HEK293 (cell line): Measurements from ENCODE around the gene CNGA4.
A peak's percentile ranks its signal among the peaks of the same experiment; 100 is the strongest.

Source experiments
- HOXD13 ChIP-seq: sonication (generic); formaldehyde crosslinking; IDR thresholded peaks from 2 replicates; pipeline ENCODE4 v1.8.0; 2022; ENCODE audit warnings: missing genetic modification reagents, borderline replicate concordance
- KLF10 ChIP-seq: fragments of 450-650 bp; IDR thresholded peaks from 2 replicates; pipeline ENCODE4 v1.5.1; 2018; ENCODE audit warnings: missing biosample characterization, mild to moderate bottlenecking, missing genetic modification characterization
- KLF9 ChIP-seq: fragments of 450-650 bp; formaldehyde crosslinking; IDR thresholded peaks from 2 replicates; pipeline ENCODE4 v1.5.1; 2016; ENCODE audit warnings: missing biosample characterization, missing genetic modification characterization, low read depth
- MEIS1 ChIP-seq: sonication (generic); formaldehyde crosslinking; IDR thresholded peaks from 2 replicates; pipeline ENCODE4 v1.8.1; 2022; ENCODE audit warnings: missing genetic modification reagents, mild to moderate bottlenecking, borderline replicate concordance
- PRDM1 ChIP-seq: fragments of 450-650 bp; formaldehyde crosslinking; IDR thresholded peaks from 2 replicates; pipeline ENCODE4; 2016; ENCODE audit warnings: missing biosample characterization, missing genetic modification characterization
- TCF7L2 ChIP-seq: IDR thresholded peaks from 2 replicates; pipeline ENCODE4 v1.6.1; 2011; ENCODE audit warnings: low read depth, mild to moderate bottlenecking, inconsistent platforms, low read length, moderate library complexity, borderline replicate concordance
- ZBTB1 ChIP-seq: fragments of 450-650 bp; formaldehyde crosslinking; IDR thresholded peaks from 2 replicates; pipeline ENCODE4 v1.5.1; 2016; ENCODE audit warnings: missing biosample characterization, missing genetic modification characterization
- ZFP69B ChIP-seq: fragments of 450-650 bp; formaldehyde crosslinking; IDR thresholded peaks from 2 replicates; pipeline ENCODE4 v1.5.1; 2016; ENCODE audit warnings: missing biosample characterization, missing genetic modification characterization
- ZNF155 ChIP-seq: fragments of 450-650 bp; formaldehyde crosslinking; IDR thresholded peaks from 2 replicates; pipeline ENCODE4 v1.5.1; 2016; ENCODE audit warnings: missing biosample characterization, missing genetic modification characterization
- ZNF239 ChIP-seq: fragments of 450-650 bp; formaldehyde crosslinking; IDR thresholded peaks from 2 replicates; pipeline ENCODE4 v1.5.1; 2016; ENCODE audit warnings: missing biosample characterization, missing genetic modification characterization
- ZNF24 ChIP-seq: fragments of 450-650 bp; formaldehyde crosslinking; IDR thresholded peaks from 2 replicates; pipeline ENCODE4 v1.5.1; 2016; ENCODE audit warnings: missing biosample characterization, missing genetic modification characterization
- ZNF266 ChIP-seq: fragments of 450-650 bp; formaldehyde crosslinking; IDR thresholded peaks from 2 replicates; pipeline ENCODE4 v1.5.1; 2016; ENCODE audit warnings: missing biosample characterization, missing genetic modification characterization, low read depth
- ZNF274 ChIP-seq, 2 experiments: fragments of 200-500 bp in 1 of 2; fragments of 450-650 bp in 1 of 2; sonication (Bioruptor generic) in 1 of 2; formaldehyde crosslinking in 1 of 2; IDR thresholded peaks; 2 replicates each; pipeline versions ENCODE4 v1.5.1 to v1.6.1; 2014 to 2016; ENCODE audit warnings: borderline replicate concordance in 1 of 2, inconsistent platforms in 1 of 2, low read length in 1 of 2, missing biosample characterization in 1 of 2, missing genetic modification characterization in 1 of 2
- ZNF341 ChIP-seq: fragments of 450-650 bp; formaldehyde crosslinking; IDR thresholded peaks from 2 replicates; pipeline ENCODE4; 2016; ENCODE audit warnings: low read depth, missing biosample characterization, missing genetic modification characterization
- ZNF366 ChIP-seq: fragments of 450-650 bp; formaldehyde crosslinking; conservative IDR thresholded peaks from 2 replicates; pipeline ENCODE4 v1.5.1; 2016; ENCODE audit warnings: missing biosample characterization, missing genetic modification characterization
- ZNF48 ChIP-seq: fragments of 450-650 bp; formaldehyde crosslinking; IDR thresholded peaks from 2 replicates; pipeline ENCODE4 v1.5.1; 2016; ENCODE audit warnings: missing biosample characterization, missing genetic modification characterization
- ZNF514 ChIP-seq: fragments of 450-650 bp; formaldehyde crosslinking; IDR thresholded peaks from 2 replicates; pipeline ENCODE4 v1.5.1; 2016; ENCODE audit warnings: missing biosample characterization, missing genetic modification characterization
- ZNF558 ChIP-seq: fragments of 450-650 bp; formaldehyde crosslinking; IDR thresholded peaks from 2 replicates; pipeline ENCODE4 v1.5.1; 2016; ENCODE audit warnings: missing biosample characterization, missing genetic modification characterization
- ZNF621 ChIP-seq: fragments of 450-650 bp; formaldehyde crosslinking; IDR thresholded peaks from 2 replicates; pipeline ENCODE4 v1.5.1; 2017; ENCODE audit warnings: missing biosample characterization, missing genetic modification characterization
- ZNF623 ChIP-seq: fragments of 450-650 bp; formaldehyde crosslinking; IDR thresholded peaks from 2 replicates; pipeline ENCODE4 v1.5.1; 2016; ENCODE audit warnings: missing biosample characterization, missing genetic modification characterization
- ZNF658 ChIP-seq: fragments of 450-650 bp; formaldehyde crosslinking; IDR thresholded peaks from 2 replicates; pipeline ENCODE4; 2016; ENCODE audit warnings: missing biosample characterization, missing genetic modification characterization
- ZNF792 ChIP-seq: fragments of 450-650 bp; formaldehyde crosslinking; IDR thresholded peaks from 2 replicates; pipeline ENCODE4 v1.5.1; 2016; ENCODE audit warnings: missing biosample characterization, missing genetic modification characterization
- ZSCAN30 ChIP-seq: fragments of 450-650 bp; IDR thresholded peaks from 2 replicates; pipeline ENCODE4 v1.5.1; 2018; ENCODE audit warnings: missing biosample characterization, mild to moderate bottlenecking, missing genetic modification characterization, moderate library complexity
- TF ChIP-seq, protein P1 (sequence below): sonication (generic); formaldehyde crosslinking; IDR thresholded peaks from 2 replicates; pipeline ENCODE4 v1.8.1; 2022; ENCODE audit warnings: mild to moderate bottlenecking, moderate library complexity, missing genetic modification reagents
- TF ChIP-seq, protein P2 (sequence below): fragments of 450-650 bp; formaldehyde crosslinking; IDR thresholded peaks from 2 replicates; pipeline ENCODE4 v1.5.1; 2016; ENCODE audit warnings: missing biosample characterization, missing genetic modification characterization
- TF ChIP-seq, protein P3 (sequence below): fragments of 450-650 bp; formaldehyde crosslinking; IDR thresholded peaks from 2 replicates; pipeline ENCODE4 v1.5.1; 2016; ENCODE audit warnings: missing biosample characterization, missing genetic modification characterization
- TF ChIP-seq, protein P4 (sequence below): fragments of 450-650 bp; formaldehyde crosslinking; IDR thresholded peaks from 2 replicates; pipeline ENCODE4 v1.5.1; 2016; ENCODE audit warnings: missing biosample characterization, missing genetic modification characterization
- TF ChIP-seq, protein P5 (sequence below): fragments of 450-650 bp; formaldehyde crosslinking; conservative IDR thresholded peaks from 2 replicates; pipeline ENCODE4 v1.5.1; 2016; ENCODE audit warnings: low read depth, missing biosample characterization, missing genetic modification characterization

The CNGA4 gene

DNA sequence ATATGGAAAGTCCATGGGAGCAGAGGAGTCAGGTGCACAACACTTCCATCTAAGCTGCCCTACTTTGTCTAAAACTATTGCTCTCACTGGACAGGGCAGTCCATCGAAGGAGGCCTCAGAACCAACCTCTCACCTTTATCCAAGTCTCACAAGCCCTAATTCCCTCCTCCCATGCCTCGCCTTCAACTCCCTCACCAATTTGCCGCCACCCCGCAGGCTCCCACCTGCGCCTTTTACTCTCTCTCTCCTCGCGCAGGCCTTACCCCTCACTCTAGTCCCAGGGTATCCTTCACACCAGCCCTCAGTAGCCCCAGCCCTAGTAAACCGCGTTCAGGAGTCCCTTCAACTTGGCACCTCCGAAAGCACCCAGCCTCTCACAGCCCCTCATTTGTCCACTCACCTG lies 4.9 kb upstream of the CNGA4 start (continued):
- TF ChIP-seq, protein P1, sequence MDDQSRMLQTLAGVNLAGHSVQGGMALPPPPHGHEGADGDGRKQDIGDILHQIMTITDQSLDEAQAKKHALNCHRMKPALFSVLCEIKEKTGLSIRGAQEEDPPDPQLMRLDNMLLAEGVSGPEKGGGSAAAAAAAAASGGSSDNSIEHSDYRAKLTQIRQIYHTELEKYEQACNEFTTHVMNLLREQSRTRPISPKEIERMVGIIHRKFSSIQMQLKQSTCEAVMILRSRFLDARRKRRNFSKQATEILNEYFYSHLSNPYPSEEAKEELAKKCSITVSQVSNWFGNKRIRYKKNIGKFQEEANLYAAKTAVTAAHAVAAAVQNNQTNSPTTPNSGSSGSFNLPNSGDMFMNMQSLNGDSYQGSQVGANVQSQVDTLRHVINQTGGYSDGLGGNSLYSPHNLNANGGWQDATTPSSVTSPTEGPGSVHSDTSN (CRISPR knock-in tag) = no peak
- TF ChIP-seq, protein P2, sequence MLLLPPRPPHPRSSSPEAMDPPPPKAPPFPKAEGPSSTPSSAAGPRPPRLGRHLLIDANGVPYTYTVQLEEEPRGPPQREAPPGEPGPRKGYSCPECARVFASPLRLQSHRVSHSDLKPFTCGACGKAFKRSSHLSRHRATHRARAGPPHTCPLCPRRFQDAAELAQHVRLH = no peak
- TF ChIP-seq ZNF792 (tag by site-specific recombination) (no peak), ZNF341 (tag by site-specific recombination) (no peak), ZNF623 (tag by site-specific recombination) (no peak), ZBTB1 (no peak), ZNF274 (IDR thresholded peaks at IDR 0.05; ENCODE audit: low read length) (no peak), ZNF274 (tag by site-specific recombination; IDR thresholded peaks at IDR 0.05; ENCODE audit: borderline replicate concordance) (no peak), ZNF155 (no peak), KLF10 (tag by site-specific recombination) (no peak), PRDM1 (tag by site-specific recombination) (peak; percentile 12; the same call in 1 of the 2 replicates), ZNF24 (tag by site-specific recombination) (no peak), ZNF366 (tag by site-specific recombination) (no peak), ZNF514 (tag by site-specific recombination) (no peak), MEIS1 (CRISPR knock-in tag) (no peak), KLF9 (tag by site-specific recombination) (no peak), ZNF621 (tag by site-specific recombination) (no peak), ZNF558 (tag by site-specific recombination) (no peak), ZSCAN30 (tag by site-specific recombination) (no peak), ZNF48 (no peak), ZNF239 (tag by site-specific recombination) (no peak), ZNF658 (no peak), ZNF266 (tag by site-specific recombination) (no peak), HOXD13 (CRISPR knock-in tag) (no peak), TCF7L2 (no peak), ZFP69B (no peak)
- TF ChIP-seq, protein P3, sequence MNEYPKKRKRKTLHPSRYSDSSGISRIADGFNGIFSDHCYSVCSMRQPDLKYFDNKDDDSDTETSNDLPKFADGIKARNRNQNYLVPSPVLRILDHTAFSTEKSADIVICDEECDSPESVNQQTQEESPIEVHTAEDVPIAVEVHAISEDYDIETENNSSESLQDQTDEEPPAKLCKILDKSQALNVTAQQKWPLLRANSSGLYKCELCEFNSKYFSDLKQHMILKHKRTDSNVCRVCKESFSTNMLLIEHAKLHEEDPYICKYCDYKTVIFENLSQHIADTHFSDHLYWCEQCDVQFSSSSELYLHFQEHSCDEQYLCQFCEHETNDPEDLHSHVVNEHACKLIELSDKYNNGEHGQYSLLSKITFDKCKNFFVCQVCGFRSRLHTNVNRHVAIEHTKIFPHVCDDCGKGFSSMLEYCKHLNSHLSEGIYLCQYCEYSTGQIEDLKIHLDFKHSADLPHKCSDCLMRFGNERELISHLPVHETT = 0 out of 2 replicates have a peak, but pooled peaks have one; percentile 42
- TF ChIP-seq, protein P4, sequence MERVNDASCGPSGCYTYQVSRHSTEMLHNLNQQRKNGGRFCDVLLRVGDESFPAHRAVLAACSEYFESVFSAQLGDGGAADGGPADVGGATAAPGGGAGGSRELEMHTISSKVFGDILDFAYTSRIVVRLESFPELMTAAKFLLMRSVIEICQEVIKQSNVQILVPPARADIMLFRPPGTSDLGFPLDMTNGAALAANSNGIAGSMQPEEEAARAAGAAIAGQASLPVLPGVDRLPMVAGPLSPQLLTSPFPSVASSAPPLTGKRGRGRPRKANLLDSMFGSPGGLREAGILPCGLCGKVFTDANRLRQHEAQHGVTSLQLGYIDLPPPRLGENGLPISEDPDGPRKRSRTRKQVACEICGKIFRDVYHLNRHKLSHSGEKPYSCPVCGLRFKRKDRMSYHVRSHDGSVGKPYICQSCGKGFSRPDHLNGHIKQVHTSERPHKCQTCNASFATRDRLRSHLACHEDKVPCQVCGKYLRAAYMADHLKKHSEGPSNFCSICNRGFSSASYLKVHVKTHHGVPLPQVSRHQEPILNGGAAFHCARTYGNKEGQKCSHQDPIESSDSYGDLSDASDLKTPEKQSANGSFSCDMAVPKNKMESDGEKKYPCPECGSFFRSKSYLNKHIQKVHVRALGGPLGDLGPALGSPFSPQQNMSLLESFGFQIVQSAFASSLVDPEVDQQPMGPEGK (tag by site-specific recombination) = no peak
- TF ChIP-seq, protein P5, sequence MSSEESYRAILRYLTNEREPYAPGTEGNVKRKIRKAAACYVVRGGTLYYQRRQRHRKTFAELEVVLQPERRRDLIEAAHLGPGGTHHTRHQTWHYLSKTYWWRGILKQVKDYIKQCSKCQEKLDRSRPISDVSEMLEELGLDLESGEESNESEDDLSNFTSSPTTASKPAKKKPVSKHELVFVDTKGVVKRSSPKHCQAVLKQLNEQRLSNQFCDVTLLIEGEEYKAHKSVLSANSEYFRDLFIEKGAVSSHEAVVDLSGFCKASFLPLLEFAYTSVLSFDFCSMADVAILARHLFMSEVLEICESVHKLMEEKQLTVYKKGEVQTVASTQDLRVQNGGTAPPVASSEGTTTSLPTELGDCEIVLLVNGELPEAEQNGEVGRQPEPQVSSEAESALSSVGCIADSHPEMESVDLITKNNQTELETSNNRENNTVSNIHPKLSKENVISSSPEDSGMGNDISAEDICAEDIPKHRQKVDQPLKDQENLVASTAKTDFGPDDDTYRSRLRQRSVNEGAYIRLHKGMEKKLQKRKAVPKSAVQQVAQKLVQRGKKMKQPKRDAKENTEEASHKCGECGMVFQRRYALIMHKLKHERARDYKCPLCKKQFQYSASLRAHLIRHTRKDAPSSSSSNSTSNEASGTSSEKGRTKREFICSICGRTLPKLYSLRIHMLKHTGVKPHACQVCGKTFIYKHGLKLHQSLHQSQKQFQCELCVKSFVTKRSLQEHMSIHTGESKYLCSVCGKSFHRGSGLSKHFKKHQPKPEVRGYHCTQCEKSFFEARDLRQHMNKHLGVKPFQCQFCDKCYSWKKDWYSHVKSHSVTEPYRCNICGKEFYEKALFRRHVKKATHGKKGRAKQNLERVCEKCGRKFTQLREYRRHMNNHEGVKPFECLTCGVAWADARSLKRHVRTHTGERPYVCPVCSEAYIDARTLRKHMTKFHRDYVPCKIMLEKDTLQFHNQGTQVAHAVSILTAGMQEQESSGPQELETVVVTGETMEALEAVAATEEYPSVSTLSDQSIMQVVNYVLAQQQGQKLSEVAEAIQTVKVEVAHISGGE (tag by site-specific recombination) = no peak
